CD8-positive, alpha-beta memory T cell (primary cell): ENCODE results near the gene TTBK1. TPM values are rescaled to one million over a fixed set of nuclear protein-coding genes. Genes with fewer than 3 reads are reported as not detected.
A peak's percentile ranks its signal among the peaks of the same experiment; 100 is the strongest.

Source experiments
- CTCF ChIA-PET: fragments of 350-600 bp; sonication (Branson Sonifier 250); formaldehyde crosslinking; loops from one replicate; lab custom pipeline; 2021; ENCODE audit warnings: antibody characterized with exemption; lab: Charles Lee
- POLR2A ChIA-PET: fragments of 350-600 bp; sonication (Branson Sonifier 250); formaldehyde crosslinking; loops from one replicate; lab custom pipeline; 2021; ENCODE audit warnings: antibody characterized with exemption; lab: Charles Lee
- DNase-seq, 5 donors: peaks; one replicate each; pipeline versions ENCODE4 v3.0.0 to v3.0.0-alpha.2; 2020 to 2022; ENCODE audit warnings: mixed read lengths in 1 of 5
- H3K27ac ChIP-seq: one replicate; pipeline ENCODE4 v1.7.0; 2013; ENCODE audit warnings: low read depth, mild to moderate bottlenecking, low read length, moderate library complexity
- H3K27me3 ChIP-seq: 2 replicates; pipeline ENCODE4 v1.7.0; 2013; ENCODE audit warnings: low read length, mild to moderate bottlenecking; ENCODE audit not compliant: insufficient read depth, poor library complexity, severe bottlenecking
- H3K36me3 ChIP-seq: 2 replicates; pipeline ENCODE4 v1.7.0; 2013; ENCODE audit warnings: mild to moderate bottlenecking, low read length, moderate library complexity; ENCODE audit not compliant: insufficient read depth
- H3K4me1 ChIP-seq: 2 replicates; pipeline ENCODE4 v1.7.0; 2013; ENCODE audit warnings: mild to moderate bottlenecking, low read length, moderate library complexity; ENCODE audit not compliant: insufficient read depth
- H3K4me3 ChIP-seq: 2 replicates; pipeline ENCODE4 v1.7.0; 2013; ENCODE audit warnings: mild to moderate bottlenecking, low read length
- H3K9me3 ChIP-seq: 2 replicates; pipeline ENCODE4 v1.7.0; 2013; ENCODE audit warnings: mild to moderate bottlenecking, low read length
- H3K27ac Mint-ChIP-seq, 8 donors: one replicate each; pipeline ENCODE4 v1.8.0; 2020 to 2021; ENCODE audit warnings: mixed read lengths in 8 of 8, mild to moderate bottlenecking in 6 of 8, inconsistent platforms in 3 of 8, moderate library complexity in 3 of 8
- H3K27me3 Mint-ChIP-seq, 2 donors: one replicate each; pipeline ENCODE4 v1.8.0; 2020 to 2021; ENCODE audit warnings: mixed read lengths in 2 of 2, mild to moderate bottlenecking in 1 of 2, moderate library complexity in 1 of 2
- H3K36me3 Mint-ChIP-seq, 3 donors: one replicate each; pipeline ENCODE4 v1.8.0; 2020 to 2021; ENCODE audit warnings: mixed read lengths in 3 of 3, inconsistent platforms in 1 of 3, mild to moderate bottlenecking in 1 of 3
- H3K4me1 Mint-ChIP-seq, 3 donors: one replicate each; pipeline ENCODE4 v1.8.0; 2020 to 2021; ENCODE audit warnings: mixed read lengths in 3 of 3, inconsistent platforms in 1 of 3, mild to moderate bottlenecking in 1 of 3
- H3K4me3 Mint-ChIP-seq, 7 donors: one replicate each; pipeline ENCODE4 v1.8.0; 2020 to 2021; ENCODE audit warnings: mixed read lengths in 7 of 7, mild to moderate bottlenecking in 6 of 7, moderate library complexity in 4 of 7, inconsistent platforms in 2 of 7
- H3K9me3 Mint-ChIP-seq, 5 donors: one replicate each; pipeline ENCODE4 v1.8.0; 2020 to 2022; ENCODE audit warnings: mixed read lengths in 5 of 5, mild to moderate bottlenecking in 3 of 5, moderate library complexity in 2 of 5, inconsistent platforms in 1 of 5
- polyA plus RNA-seq: library from polyadenylated mRNA; unstranded; fragments of 300-500 nt; fragmentation: Illumina TruSeq; gene quantifications from one replicate; pipeline ENCODE4 v1.2.3, GENCODE V29; 2021
- total RNA-seq, 2 experiments: library from RNA; stranded (reverse); gene quantifications; one replicate each; pipeline ENCODE4 v1.2.3, GENCODE V29; 2021

Gene TTBK1
- total and polyA plus RNA-seq, 3 experiments from 2014 or later, result 1.1 to 1.2 TPM; not detected in 1

DNA sequence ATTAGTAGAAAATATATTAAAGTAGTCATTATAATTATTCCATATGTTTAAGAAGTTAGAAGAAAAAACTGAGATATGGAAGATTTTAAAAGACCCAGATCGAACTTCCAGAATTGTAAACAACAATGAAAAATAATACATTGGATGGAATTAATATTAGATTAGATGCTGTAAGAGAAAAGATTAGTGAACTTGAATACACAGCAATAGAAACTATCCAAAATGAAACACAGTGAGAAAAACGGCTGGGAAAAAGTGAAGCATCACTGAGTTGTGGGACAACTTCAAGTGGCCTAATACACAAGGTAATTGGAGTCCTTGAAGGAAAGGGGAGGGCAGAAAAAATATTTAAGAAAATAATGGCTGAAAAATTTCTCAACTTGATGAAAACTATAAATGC is 4.2 kb upstream of the TTBK1 start:
- Mint-ChIP-seq H3K36me3 (peaks cover 0 to 15% (median 2%) of the 10 kb centered on the region in 3 donors), H3K4me3 (no peak overlapping the region), H3K27me3 (peaks cover 23 to 44% of the 10 kb centered on the region in 2 donors), H3K27ac (no peak overlapping the region), H3K9me3 (peaks cover 0 to 7% (median 6%) of the 10 kb centered on the region in 5 donors), H3K4me1 (no peaks in the 10 kb centered on the region)
- DNase-seq, result no peak
- POLR2A ChIA-PET, result no interaction called here
- peaks cover 17% of the 10 kb centered on the region for H3K27me3 ChIP-seq
- H3K36me3 ChIP-seq, result no peaks in the 10 kb centered on the region
- H3K4me1 ChIP-seq, result no peaks in the 10 kb centered on the region
- no peak overlapping the region for H3K4me3 ChIP-seq
- CTCF ChIA-PET, result interaction anchor here (2.2 kb wide), 1 partner anchor 10 kb away, joined by 17 read pairs; the partner anchor contains the start of gene DNPH1
- no peak overlapping the region for H3K27ac ChIP-seq
- no peaks in the 10 kb centered on the region for H3K9me3 ChIP-seq

DNA sequence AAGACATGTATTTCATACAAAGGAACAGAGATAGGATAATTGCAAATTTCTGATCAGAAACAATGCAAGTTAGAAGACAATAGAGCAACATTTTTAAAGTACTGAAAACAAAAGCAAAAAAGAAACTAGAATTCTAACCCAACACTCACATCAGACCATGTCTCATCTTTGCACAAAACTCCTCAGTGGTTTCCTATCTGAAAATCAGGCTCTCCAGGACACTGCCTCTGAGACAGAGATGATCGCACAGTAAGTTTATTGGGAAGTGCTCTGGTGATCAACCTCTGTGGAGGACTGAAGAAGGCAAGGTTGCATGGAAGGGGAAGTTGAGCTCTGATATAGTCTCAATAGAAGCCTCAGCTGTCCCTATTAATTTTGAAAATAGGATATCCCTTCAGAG is 2.3 kb upstream of the TTBK1 start:
- Histone ChIP-seq H3K9me3 (no peaks in the 10 kb centered on the region), H3K4me1 (no peaks in the 10 kb centered on the region), H3K27ac (no peak overlapping the region), H3K27me3 (peaks cover 35% of the 10 kb centered on the region), H3K4me3 (no peak overlapping the region), H3K36me3 (no peaks in the 10 kb centered on the region)
- Mint-ChIP-seq H3K27me3 (peaks cover 20 to 44% of the 10 kb centered on the region in 2 donors), H3K4me3 (no peak overlapping the region), H3K27ac (no peak overlapping the region), H3K36me3 (peaks cover 0 to 15% (median 2%) of the 10 kb centered on the region in 3 donors), H3K9me3 (peaks cover 0 to 7% (median 6%) of the 10 kb centered on the region in 5 donors), H3K4me1 (no peaks in the 10 kb centered on the region)
- CTCF ChIA-PET, result interaction anchor here (1.9 kb wide), 1 partner anchor 12 kb away, joined by 15 read pairs; the partner anchor contains the start of gene DNPH1
- DNase-seq, result no peak
- POLR2A ChIA-PET, result no interaction called here

GRCh38 chr6:43241446-43241845 is 1.8 kb upstream of the TTBK1 start:
- H3K36me3 ChIP-seq, result no peaks in the 10 kb centered on the region
- peaks cover 0 to 2% (median 2%) of the 10 kb centered on the region in 3 donors for H3K4me1 Mint-ChIP-seq
- peaks cover 0 to 15% (median 2%) of the 10 kb centered on the region in 3 donors for H3K36me3 Mint-ChIP-seq
- ChIA-PET CTCF (interaction anchor here (1.9 kb wide), 1 partner anchor 12 kb away, joined by 15 read pairs; the partner anchor contains the start of gene DNPH1), POLR2A (no interaction called here)
- H3K27ac Mint-ChIP-seq, result no peak overlapping the region
- H3K27ac ChIP-seq, result no peak overlapping the region
- H3K4me3 ChIP-seq, result no peak overlapping the region
- no peak overlapping the region for H3K4me3 Mint-ChIP-seq
- H3K4me1 ChIP-seq, result no peaks in the 10 kb centered on the region
- H3K9me3 ChIP-seq, result no peaks in the 10 kb centered on the region
- H3K27me3 ChIP-seq, result peaks cover 35% of the 10 kb centered on the region
- H3K9me3 Mint-ChIP-seq, result peaks cover 0 to 7% (median 6%) of the 10 kb centered on the region in 5 donors
- H3K27me3 Mint-ChIP-seq, result peaks cover 20 to 40% of the 10 kb centered on the region in 2 donors
- DNase-seq, result no peak

- H3K36me3 ChIP-seq, result no peaks in the 10 kb centered on the region
- no peaks in the 10 kb centered on the region for H3K9me3 ChIP-seq
- Mint-ChIP-seq H3K4me3 (no peak overlapping the region), H3K4me1 (peaks cover 10 to 19% (median 13%) of the 10 kb centered on the region in 3 donors), H3K9me3 (peaks cover 0 to 5% (median 4%) of the 10 kb centered on the region in 5 donors), H3K27me3 (peaks cover 13 to 23% of the 10 kb centered on the region in 2 donors), H3K27ac (no peak overlapping the region), H3K36me3 (peaks cover 0 to 11% (median 2%) of the 10 kb centered on the region in 3 donors)
- H3K27me3 ChIP-seq, result peaks cover 33% of the 10 kb centered on the region
- CTCF ChIA-PET, result interaction anchor here (0.8 kb wide), 1 partner anchor 14 kb away, joined by 4 read pairs; no protein-coding TSS in a partner anchor
- no peak for DNase-seq
- H3K4me3 ChIP-seq, result no peak overlapping the region
- no peak overlapping the region for H3K27ac ChIP-seq
- H3K4me1 ChIP-seq, result peaks cover 12% of the 10 kb centered on the region
- POLR2A ChIA-PET, result interaction anchor here (1.2 kb wide), 1 partner anchor 126 kb away, joined by 3 read pairs; no protein-coding TSS in a partner anchor
Observed at GRCh38 chr6:43243664-43244321, 512 bp downstream of the TTBK1 start.

DNA sequence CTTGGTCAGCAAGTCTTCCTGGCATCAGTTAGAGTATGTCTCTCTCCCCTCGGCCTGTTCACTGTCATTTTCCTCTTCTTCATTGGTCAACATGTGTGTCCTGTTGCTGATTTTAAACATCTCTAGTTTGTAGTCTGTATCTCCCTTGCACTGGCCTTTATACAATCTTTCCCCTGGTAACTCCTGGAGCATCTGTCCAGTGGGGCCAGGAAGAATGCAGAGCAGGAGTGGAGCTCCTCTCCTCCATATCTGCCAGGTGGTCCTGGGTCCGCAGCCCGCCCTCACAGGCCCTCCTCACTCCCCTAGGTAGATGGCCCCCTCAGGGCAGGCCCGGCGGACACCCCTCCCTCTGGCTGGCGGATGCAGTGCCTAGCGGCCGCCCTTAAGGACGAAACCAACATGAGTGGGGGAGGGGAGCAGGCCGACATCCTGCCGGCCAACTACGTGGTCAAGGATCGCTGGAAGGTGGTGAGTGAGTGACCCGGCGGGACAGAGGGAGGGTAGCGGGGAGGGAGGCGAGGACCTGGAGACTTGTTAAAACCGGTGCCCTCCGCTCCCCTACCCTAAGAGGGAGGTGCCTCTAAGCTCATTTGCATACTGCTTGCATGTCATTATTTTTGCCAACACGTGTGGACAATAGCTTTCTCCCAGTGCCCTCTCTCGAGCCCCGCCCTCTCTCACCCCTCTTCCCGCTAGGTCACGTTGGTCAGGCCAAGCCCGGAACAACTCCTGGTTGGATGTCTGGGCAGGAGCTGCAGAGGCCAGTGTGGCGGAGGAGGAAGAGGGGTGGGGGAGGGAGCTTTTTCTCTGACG is 3.2 kb downstream of the TTBK1 start:
- Mint-ChIP-seq H3K9me3 (no peaks in the 10 kb centered on the region), H3K36me3 (no peaks in the 10 kb centered on the region), H3K27me3 (peaks cover 4 to 9% of the 10 kb centered on the region in 2 donors), H3K27ac (peak overlapping the region in 6 of 8 donors; percentile 12 to 95 (median 86)), H3K4me1 (peaks cover 10 to 19% (median 13%) of the 10 kb centered on the region in 3 donors), H3K4me3 (peak overlapping the region; percentile 86 to 93 (median 89))
- H3K36me3 ChIP-seq, result no peaks in the 10 kb centered on the region
- peaks cover 12% of the 10 kb centered on the region for H3K4me1 ChIP-seq
- H3K9me3 ChIP-seq, result no peaks in the 10 kb centered on the region
- H3K27ac ChIP-seq, result peak overlapping the region; percentile 35
- DNase-seq, result no peak
- ChIA-PET POLR2A (interaction anchor here (0.5 to 1.5 kb wide), 4 partner anchors 8 to 800 kb away, joined by 3 to 9 read pairs (median 3); no protein-coding TSS in a partner anchor), CTCF (interaction anchor here (0.6 to 1.9 kb wide), 4 partner anchors 17 to 71 kb away, joined by 3 to 12 read pairs (median 4); partner anchors contain the start of gene DNPH1)
- peak overlapping the region; percentile 87 for H3K4me3 ChIP-seq
- H3K27me3 ChIP-seq, result peaks cover 31% of the 10 kb centered on the region

- Histone ChIP-seq H3K4me1 (peaks cover 12% of the 10 kb centered on the region), H3K36me3 (no peaks in the 10 kb centered on the region), H3K4me3 (peak overlapping the region; percentile 87), H3K9me3 (no peaks in the 10 kb centered on the region), H3K27ac (peak overlapping the region; percentile 35), H3K27me3 (peaks cover 28% of the 10 kb centered on the region)
- Mint-ChIP-seq H3K4me1 (peaks cover 10 to 19% (median 13%) of the 10 kb centered on the region in 3 donors), H3K27ac (peak overlapping the region; percentile 79 to 95 (median 90)), H3K36me3 (no peaks in the 10 kb centered on the region), H3K27me3 (peaks cover 10 to 15% of the 10 kb centered on the region in 2 donors), H3K9me3 (no peaks in the 10 kb centered on the region), H3K4me3 (peak overlapping the region; percentile 86 to 93 (median 89))
- POLR2A ChIA-PET, result interaction anchor here (0.5 to 1.5 kb wide), 4 partner anchors 9 to 800 kb away, joined by 3 to 9 read pairs (median 3); no protein-coding TSS in a partner anchor
- CTCF ChIA-PET, result interaction anchor here (0.6 to 1.9 kb wide), 5 partner anchors 16 to 72 kb away, joined by 3 to 12 read pairs (median 3); partner anchors contain the start of gene DNPH1
- DNase-seq, result peak; percentile 66 to 85 (median 70)
Observed at GRCh38 chr6:43247114-43247999, 4.1 kb downstream of the TTBK1 start.

DNA sequence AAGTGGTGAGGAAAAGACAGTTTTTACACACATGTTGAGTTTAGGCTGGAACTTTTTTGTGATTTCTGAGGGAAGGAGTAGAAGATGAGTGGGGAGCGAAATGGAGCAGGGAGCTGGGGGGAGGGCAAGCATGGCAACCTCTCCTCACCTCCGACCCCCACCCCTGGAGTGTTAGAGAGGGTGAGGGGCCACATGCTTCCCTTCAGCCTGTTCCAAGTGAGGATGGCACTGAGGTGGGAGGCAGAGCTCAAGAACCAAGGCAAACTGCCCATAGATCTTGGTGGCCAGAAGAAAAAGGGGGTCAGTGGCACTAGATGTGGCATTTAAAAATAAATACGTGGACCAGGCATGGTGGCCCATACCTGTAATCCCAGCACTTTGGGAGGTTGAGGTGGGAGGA is 4.8 kb downstream of the TTBK1 start:
- Histone ChIP-seq H3K4me3 (no peak overlapping the region), H3K9me3 (no peaks in the 10 kb centered on the region), H3K4me1 (peaks cover 12% of the 10 kb centered on the region), H3K27ac (no peak overlapping the region), H3K36me3 (no peaks in the 10 kb centered on the region), H3K27me3 (peaks cover 26% of the 10 kb centered on the region)
- Mint-ChIP-seq H3K4me1 (peaks cover 10 to 19% (median 13%) of the 10 kb centered on the region in 3 donors), H3K27me3 (peaks cover 10 to 21% of the 10 kb centered on the region in 2 donors), H3K9me3 (no peaks in the 10 kb centered on the region), H3K4me3 (peak overlapping the region in 6 of 7 donors; percentile 76 to 92 (median 88)), H3K27ac (peak overlapping the region in 5 of 8 donors; percentile 80 to 95 (median 93)), H3K36me3 (no peaks in the 10 kb centered on the region)
- ChIA-PET CTCF (interaction anchor here (0.9 kb wide), 2 partner anchors 19 to 60 kb away, joined by 3 to 4 read pairs; partner anchors contain the start of gene DNPH1), POLR2A (no interaction called here)
- no peak for DNase-seq
